Measurements from ENCODE around the gene PCP2. TPM values are rescaled to one million over a fixed set of nuclear protein-coding genes. Genes with fewer than 3 reads are reported as not detected.

Gene PCP2
- total and polyA plus RNA-seq, 9 donors: 0.38 to 0.50 (median 0.40) TPM; not detected in 6

DNA sequence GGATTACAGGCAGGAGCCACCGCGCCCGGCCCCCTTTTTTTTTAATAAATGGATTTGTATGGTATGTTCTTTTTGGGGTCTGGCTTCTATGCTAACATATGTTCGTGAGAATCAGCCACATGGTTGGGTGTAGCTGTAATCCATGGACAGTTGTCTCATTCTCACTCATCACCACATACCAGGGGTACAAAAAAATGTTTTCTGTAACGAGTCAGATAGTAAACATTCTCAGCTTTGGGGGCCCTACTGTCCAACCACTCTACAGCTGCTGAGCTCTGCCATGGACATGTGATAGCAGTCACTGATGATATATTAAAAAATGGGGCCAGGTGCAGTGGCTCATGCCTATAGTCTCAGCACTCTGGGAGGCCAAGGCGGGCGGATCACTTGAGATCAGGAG lies 30.2 kb upstream of the PCP2 start:
- TF ChIP-seq POLR2A (IDR thresholded peaks at IDR 0.05): no peak
- no peak for TF ChIP-seq EP300 (IDR thresholded peaks at IDR 0.05)
- TF ChIP-seq CTCF (IDR thresholded peaks at IDR 0.05): no peak
- H3K4me1 ChIP-seq (ENCODE audit: insufficient read depth): no peaks in the 10 kb centered on the region

GRCh38 chr19:7662657-7663056 lies 29.1 kb upstream of the PCP2 start:
- Histone ChIP-seq H3K27ac (no peak overlapping the region), H3K4me3 (no peak overlapping the region), H3K4me1 (ENCODE audit: insufficient read depth) (no peaks in the 10 kb centered on the region), H3K27me3 (no peaks in the 10 kb centered on the region), H3K9me3 (no peaks in the 10 kb centered on the region), H3K36me3 (no peaks in the 10 kb centered on the region)
- 82 to 87% (median 84%) methylated on average over 14 of the region's 14 CpGs for WGBS, 3 donors
- TF ChIP-seq EP300 (IDR thresholded peaks at IDR 0.05): no peak
- intact Hi-C loops (cut with DNase I): no loop called here
- DNase-seq: no peak

More for the DNA sequence above, 30.2 kb upstream of the PCP2 start:
- intact Hi-C loops (cut with DNase I): no loop called here
- Histone ChIP-seq H3K27me3 (no peaks in the 10 kb centered on the region), H3K27ac (no peak overlapping the region), H3K36me3 (no peaks in the 10 kb centered on the region), H3K4me3 (no peak overlapping the region), H3K9me3 (no peaks in the 10 kb centered on the region)
- WGBS, 3 donors: 59 to 72% (median 63%) methylated on average over 7 of the region's 7 CpGs
- no peak for DNase-seq

DNA sequence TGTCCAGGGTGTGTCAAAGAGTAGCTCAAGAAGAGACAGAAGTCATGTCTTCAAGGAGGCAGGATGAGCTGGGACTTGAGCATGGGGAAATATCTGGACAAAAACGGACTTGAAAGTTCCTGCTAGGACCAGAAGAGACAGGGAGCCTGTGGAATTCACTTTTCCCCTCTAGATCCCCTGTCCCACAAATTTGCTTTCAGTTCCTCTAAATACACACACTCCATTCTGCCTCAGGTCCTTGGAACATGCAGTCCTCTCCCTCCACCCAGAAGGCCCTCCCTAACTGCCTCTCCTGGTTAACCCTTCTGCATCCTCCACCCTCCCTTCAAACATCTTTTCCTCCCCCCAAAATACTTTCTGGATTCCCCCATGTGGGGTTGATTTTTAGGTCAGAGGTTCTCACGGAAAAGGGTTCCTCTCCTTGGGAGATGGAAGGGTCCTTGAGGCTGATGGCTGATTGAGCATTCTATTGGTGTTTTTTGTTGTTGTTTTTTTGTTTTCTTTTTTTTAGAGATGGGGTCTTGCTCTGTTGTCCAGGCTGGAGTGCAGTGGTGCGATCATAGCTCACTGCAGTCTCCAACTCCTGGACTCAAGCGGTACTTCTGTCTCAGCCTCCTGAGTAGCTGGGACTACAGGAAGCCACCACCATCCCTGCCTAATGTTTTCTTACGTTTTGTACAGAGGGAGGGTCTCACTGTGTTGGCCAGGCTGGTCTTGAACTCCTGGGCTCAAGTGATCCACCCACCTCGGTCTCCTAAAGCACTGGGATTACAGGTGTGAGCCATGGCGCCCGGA lies 28.4 kb upstream of the PCP2 start:
- H3K4me3 ChIP-seq: no peak overlapping the region
- no peak for DNase-seq
- TF ChIP-seq POLR2A (IDR thresholded peaks at IDR 0.05) (no peak), EP300 (IDR thresholded peaks at IDR 0.05) (no peak)
- no peaks in the 10 kb centered on the region for H3K27me3 ChIP-seq
- H3K36me3 ChIP-seq: no peaks in the 10 kb centered on the region
- WGBS, 3 donors: 71 to 76% (median 71%) methylated on average over 8 of the region's 8 CpGs
- H3K27ac ChIP-seq: no peak overlapping the region
- intact Hi-C loops (cut with DNase I): no loop called here
- H3K4me1 ChIP-seq (ENCODE audit: insufficient read depth): no peaks in the 10 kb centered on the region
- H3K9me3 ChIP-seq: no peaks in the 10 kb centered on the region

GRCh38 chr19:7658219-7658686 lies 24.7 kb upstream of the PCP2 start:
- H3K27me3 ChIP-seq: no peaks in the 10 kb centered on the region
- 15 to 31% (median 17%) methylated on average over 9 of the region's 9 CpGs for WGBS, 3 donors
- no peak overlapping the region for H3K27ac ChIP-seq
- H3K4me3 ChIP-seq: no peak overlapping the region
- H3K9me3 ChIP-seq: no peaks in the 10 kb centered on the region
- H3K4me1 ChIP-seq (ENCODE audit: insufficient read depth): no peaks in the 10 kb centered on the region
- TF ChIP-seq CTCF (IDR thresholded peaks at IDR 0.05) (no peak), POLR2A (IDR thresholded peaks at IDR 0.05) (no peak), EP300 (IDR thresholded peaks at IDR 0.05) (no peak)
- H3K36me3 ChIP-seq: no peaks in the 10 kb centered on the region
- intact Hi-C loops (cut with DNase I): no loop called here
- DNase-seq: no peak

- H3K4me1 ChIP-seq (ENCODE audit: insufficient read depth): no peaks in the 10 kb centered on the region
- H3K27ac ChIP-seq: no peak overlapping the region
- no peak for TF ChIP-seq POLR2A (IDR thresholded peaks at IDR 0.05)
- TF ChIP-seq CTCF (IDR thresholded peaks at IDR 0.05): no peak
- no peak for TF ChIP-seq EP300 (IDR thresholded peaks at IDR 0.05)
- 50 to 56% (median 55%) methylated on average over 14 of the region's 14 CpGs for WGBS, 3 donors
- H3K4me3 ChIP-seq: no peak overlapping the region
- no peaks in the 10 kb centered on the region for H3K9me3 ChIP-seq
- no peaks in the 10 kb centered on the region for H3K27me3 ChIP-seq
- intact Hi-C loops (cut with DNase I): no loop called here
- H3K36me3 ChIP-seq: no peaks in the 10 kb centered on the region
- DNase-seq: no peak
Observed at GRCh38 chr19:7657131-7657751, 23.7 kb upstream of the PCP2 start.
